ENCODE measurements around the gene MCM8. TPM values are rescaled to one million over a fixed set of nuclear protein-coding genes. Genes with fewer than 3 reads are reported as not detected.

The MCM8 gene
- total RNA-seq, 1 experiment from 2014 or later, result 28.0 TPM

DNA sequence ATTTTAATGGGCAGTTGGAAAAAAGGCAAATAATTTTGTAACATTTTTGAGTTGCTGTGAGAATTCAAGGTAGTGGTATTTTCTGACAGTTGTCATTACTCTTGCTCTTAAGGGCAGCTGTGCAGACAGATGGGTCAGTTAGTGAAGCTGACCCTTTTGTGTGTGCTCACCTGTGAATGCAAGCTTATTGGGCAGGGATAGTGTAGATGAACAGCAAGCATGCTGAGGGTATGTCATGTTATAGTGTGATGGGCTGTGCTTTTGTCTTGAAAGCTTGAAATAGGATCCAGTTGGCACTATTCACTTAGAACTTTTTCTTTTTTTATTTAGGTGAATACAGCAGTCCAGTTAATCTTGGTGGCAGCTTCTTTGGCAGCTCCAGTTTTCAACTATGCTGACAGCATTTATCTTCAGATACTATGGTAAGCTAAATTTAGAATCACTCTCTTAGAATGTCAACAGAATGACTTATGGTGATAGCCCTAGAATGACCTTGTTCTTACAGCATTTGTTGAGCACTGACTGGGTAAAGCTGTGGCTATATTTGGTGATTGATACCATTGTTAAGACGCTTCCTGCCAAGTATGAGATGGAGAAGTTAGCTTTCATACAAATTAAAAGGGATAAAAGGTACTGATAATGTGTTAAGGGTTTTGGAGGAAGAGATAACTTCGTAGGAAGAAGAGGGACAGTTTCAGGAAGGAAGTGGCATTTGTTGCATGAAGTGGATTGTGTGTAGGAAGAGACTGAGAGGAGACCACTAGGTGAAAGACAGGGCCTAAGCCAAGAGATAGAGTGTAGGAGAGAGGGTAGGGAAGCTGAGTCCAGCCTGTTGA, 83.9 kb downstream of the MCM8 start:
- no peak for ATAC-seq
- POLR2A ChIA-PET, result no interaction called here
- Mint-ChIP-seq H3K4me3 (no peak overlapping the region), H3K27me3 (ENCODE audit: low read depth) (no peaks in the 10 kb centered on the region), H3K27ac (no peak overlapping the region), H3K4me1 (peaks cover 4% of the 10 kb centered on the region; the same call in 1 of the 2 replicates), H3K36me3 (peaks cover 30% of the 10 kb centered on the region), H3K9me3 (no peaks in the 10 kb centered on the region)
- DNase-seq (ENCODE audit: low spot score), result no peak
- TF ChIP-seq ZNF232 (CRISPR knock-in tag; IDR thresholded peaks at IDR 0.05), result no peak
- TF ChIP-seq, protein P1, sequence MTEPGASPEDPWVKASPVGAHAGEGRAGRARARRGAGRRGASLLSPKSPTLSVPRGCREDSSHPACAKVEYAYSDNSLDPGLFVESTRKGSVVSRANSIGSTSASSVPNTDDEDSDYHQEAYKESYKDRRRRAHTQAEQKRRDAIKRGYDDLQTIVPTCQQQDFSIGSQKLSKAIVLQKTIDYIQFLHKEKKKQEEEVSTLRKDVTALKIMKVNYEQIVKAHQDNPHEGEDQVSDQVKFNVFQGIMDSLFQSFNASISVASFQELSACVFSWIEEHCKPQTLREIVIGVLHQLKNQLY (CRISPR knock-in tag; IDR thresholded peaks at IDR 0.05), result no peak
- no peak for TF ChIP-seq ESRRA (CRISPR knock-in tag; IDR thresholded peaks at IDR 0.05; ENCODE audit: borderline replicate concordance)
- no peak for TF ChIP-seq ZNF121 (CRISPR knock-in tag; IDR thresholded peaks at IDR 0.05)
- no peak for TF ChIP-seq MYBL2 (CRISPR knock-in tag; IDR thresholded peaks at IDR 0.05)
- TF ChIP-seq NFE2L1 (CRISPR knock-in tag; IDR thresholded peaks at IDR 0.05), result no peak
- no peak for TF ChIP-seq RORB (CRISPR knock-in tag; IDR thresholded peaks at IDR 0.05)
- TF ChIP-seq ATF1 (CRISPR knock-in tag; IDR thresholded peaks at IDR 0.05), result no peak
- TF ChIP-seq ZNF138 (CRISPR knock-in tag; conservative IDR thresholded peaks at IDR 0.05), result no peak
- TF ChIP-seq SP1 (CRISPR knock-in tag; conservative IDR thresholded peaks at IDR 0.05), result no peak
- CTCF ChIA-PET, result no interaction called here

DNA sequence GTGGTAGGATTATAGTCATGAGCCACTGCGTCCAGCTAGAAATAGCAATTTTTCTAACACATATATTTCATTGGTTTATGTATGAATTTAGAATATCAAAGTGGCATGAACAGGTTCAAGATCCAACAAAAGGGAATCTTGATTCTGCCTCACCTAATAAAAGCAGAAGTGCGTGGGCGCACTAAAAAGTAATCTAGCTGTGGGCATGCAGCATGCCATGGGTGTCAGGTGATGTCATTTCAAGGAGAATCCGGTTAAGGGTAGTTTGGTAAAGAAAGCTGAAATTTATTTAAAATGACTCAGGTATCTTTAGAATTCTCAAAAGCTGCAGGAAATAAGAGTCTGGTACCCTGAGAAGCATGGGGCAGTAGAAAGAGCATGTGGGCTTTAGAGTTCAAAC, 85.8 kb downstream of the MCM8 start:
- no peak overlapping the region for H3K4me3 Mint-ChIP-seq

DNA sequence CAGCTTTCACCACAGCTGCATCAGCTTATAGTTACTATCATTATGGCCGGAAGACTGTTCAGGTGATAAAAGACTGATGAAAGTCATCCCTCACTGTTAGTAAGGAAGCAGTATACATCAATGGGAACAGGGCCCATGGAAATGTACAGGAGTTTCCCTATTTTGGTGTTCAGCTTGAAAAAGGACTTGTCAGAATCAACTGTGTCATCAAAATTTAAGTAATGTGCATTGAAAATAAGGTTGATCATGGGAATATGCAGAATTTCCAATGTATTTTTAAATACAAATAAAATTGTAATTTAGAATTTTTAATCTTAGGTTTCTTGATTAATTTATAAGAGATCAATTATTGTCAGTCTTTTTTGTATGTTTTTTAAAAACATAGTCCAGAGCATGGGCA, 86.6 kb downstream of the MCM8 start:
- DNase-seq (ENCODE audit: low spot score) (no peak), ATAC-seq (no peak)
- no peak for TF ChIP-seq CBFB (CRISPR knock-in tag; IDR thresholded peaks at IDR 0.05; ENCODE audit: low read depth)
- H3K27me3 Mint-ChIP-seq (ENCODE audit: low read depth), result no peaks in the 10 kb centered on the region
- H3K4me1 Mint-ChIP-seq, result peaks cover 4% of the 10 kb centered on the region; the same call in 1 of the 2 replicates
- no peak overlapping the region for H3K27ac Mint-ChIP-seq
- peaks cover 36% of the 10 kb centered on the region for H3K36me3 Mint-ChIP-seq
- H3K9me3 Mint-ChIP-seq, result no peaks in the 10 kb centered on the region
- H3K4me3 Mint-ChIP-seq, result no peak overlapping the region
- POLR2A ChIA-PET, result no interaction called here
- CTCF ChIA-PET, result interaction anchor here (1.7 kb wide), 1 partner anchor 508 kb away, joined by 4 read pairs; no protein-coding TSS in a partner anchor

More for the DNA sequence above, 85.8 kb downstream of the MCM8 start:
- TF ChIP-seq CREM (CRISPR knock-in tag; IDR thresholded peaks at IDR 0.05) (no peak), IRF2 (CRISPR knock-in tag; IDR thresholded peaks at IDR 0.05; ENCODE audit: borderline replicate concordance, low read depth) (no peak), SMAD4 (CRISPR knock-in tag; IDR thresholded peaks at IDR 0.05) (no peak), FOXJ3 (CRISPR knock-in tag; IDR thresholded peaks at IDR 0.05; ENCODE audit: borderline replicate concordance) (no peak), TEAD1 (CRISPR knock-in tag; IDR thresholded peaks at IDR 0.05) (no peak), JUN (CRISPR knock-in tag; IDR thresholded peaks at IDR 0.05) (no peak), TEAD4 (CRISPR knock-in tag; IDR thresholded peaks at IDR 0.05) (no peak)
- TF ChIP-seq, protein P2, sequence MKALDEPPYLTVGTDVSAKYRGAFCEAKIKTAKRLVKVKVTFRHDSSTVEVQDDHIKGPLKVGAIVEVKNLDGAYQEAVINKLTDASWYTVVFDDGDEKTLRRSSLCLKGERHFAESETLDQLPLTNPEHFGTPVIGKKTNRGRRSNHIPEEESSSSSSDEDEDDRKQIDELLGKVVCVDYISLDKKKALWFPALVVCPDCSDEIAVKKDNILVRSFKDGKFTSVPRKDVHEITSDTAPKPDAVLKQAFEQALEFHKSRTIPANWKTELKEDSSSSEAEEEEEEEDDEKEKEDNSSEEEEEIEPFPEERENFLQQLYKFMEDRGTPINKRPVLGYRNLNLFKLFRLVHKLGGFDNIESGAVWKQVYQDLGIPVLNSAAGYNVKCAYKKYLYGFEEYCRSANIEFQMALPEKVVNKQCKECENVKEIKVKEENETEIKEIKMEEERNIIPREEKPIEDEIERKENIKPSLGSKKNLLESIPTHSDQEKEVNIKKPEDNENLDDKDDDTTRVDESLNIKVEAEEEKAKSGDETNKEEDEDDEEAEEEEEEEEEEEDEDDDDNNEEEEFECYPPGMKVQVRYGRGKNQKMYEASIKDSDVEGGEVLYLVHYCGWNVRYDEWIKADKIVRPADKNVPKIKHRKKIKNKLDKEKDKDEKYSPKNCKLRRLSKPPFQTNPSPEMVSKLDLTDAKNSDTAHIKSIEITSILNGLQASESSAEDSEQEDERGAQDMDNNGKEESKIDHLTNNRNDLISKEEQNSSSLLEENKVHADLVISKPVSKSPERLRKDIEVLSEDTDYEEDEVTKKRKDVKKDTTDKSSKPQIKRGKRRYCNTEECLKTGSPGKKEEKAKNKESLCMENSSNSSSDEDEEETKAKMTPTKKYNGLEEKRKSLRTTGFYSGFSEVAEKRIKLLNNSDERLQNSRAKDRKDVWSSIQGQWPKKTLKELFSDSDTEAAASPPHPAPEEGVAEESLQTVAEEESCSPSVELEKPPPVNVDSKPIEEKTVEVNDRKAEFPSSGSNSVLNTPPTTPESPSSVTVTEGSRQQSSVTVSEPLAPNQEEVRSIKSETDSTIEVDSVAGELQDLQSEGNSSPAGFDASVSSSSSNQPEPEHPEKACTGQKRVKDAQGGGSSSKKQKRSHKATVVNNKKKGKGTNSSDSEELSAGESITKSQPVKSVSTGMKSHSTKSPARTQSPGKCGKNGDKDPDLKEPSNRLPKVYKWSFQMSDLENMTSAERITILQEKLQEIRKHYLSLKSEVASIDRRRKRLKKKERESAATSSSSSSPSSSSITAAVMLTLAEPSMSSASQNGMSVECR (CRISPR knock-in tag; IDR thresholded peaks at IDR 0.05; ENCODE audit: borderline replicate concordance), result no peak
- TF ChIP-seq, protein P3, sequence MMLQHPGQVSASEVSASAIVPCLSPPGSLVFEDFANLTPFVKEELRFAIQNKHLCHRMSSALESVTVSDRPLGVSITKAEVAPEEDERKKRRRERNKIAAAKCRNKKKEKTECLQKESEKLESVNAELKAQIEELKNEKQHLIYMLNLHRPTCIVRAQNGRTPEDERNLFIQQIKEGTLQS (CRISPR knock-in tag; conservative IDR thresholded peaks at IDR 0.05), result no peak
- Mint-ChIP-seq H3K27ac (no peak overlapping the region), H3K27me3 (ENCODE audit: low read depth) (no peaks in the 10 kb centered on the region), H3K36me3 (peaks cover 36% of the 10 kb centered on the region), H3K4me1 (peaks cover 4% of the 10 kb centered on the region; the same call in 1 of the 2 replicates), H3K9me3 (no peaks in the 10 kb centered on the region)
- no peak for DNase-seq (ENCODE audit: low spot score)
- ChIA-PET CTCF (interaction anchor here (1.7 kb wide), 1 partner anchor 507 kb away, joined by 4 read pairs; no protein-coding TSS in a partner anchor), POLR2A (no interaction called here)
- ATAC-seq, result no peak
